ENCODE results near the gene DUS1L. TPM values are rescaled to one million over a fixed set of nuclear protein-coding genes. Genes with fewer than 3 reads are reported as not detected.

The DUS1L gene
- polyA plus RNA-seq, 1 donor: 90.4 TPM

DNA sequence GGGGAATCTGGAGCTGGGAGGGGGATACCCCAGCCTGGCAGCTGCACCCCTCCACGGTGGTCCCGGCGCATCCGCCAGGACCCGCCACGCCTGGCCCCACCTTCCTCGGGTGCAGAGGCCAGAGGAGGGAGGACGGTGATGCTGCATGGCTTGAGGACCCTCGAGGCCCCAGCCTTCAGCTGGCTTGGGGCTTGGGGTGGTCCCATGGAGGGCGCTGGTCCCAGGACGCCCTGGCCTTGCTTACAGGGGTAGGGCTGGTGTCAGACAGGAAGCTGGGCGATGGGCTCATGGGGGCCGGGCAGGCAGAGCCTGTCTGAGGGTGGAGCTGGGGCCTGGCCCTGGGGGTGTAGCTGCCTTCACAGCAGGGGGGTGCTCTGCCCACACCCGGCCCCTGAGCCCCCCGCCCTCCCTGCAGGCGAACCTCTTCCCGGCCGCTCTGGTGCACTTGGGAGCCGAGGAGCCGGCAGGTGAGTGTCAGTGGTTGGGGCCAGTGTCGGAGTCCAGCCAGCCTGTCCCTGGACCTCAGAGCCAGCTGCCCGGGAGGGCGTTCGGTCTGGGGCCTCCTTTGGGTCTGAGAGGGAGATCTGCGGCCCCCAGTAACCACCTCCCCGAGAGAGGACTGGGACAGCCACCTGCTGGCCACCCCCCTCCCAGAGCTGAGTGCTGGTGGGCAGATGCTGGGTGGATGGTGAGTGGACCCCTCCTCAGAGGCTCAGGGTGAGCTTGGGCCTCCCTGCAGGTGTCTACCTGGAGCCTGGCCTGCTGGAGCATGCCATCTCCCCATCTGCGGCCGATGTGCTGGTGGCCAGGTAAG is 49.3 kb downstream of the DUS1L start:
- Histone ChIP-seq H3K4me3 (ENCODE audit: low read length) (no peak overlapping the region), H3K36me3 (ENCODE audit: control insufficient read depth, insufficient read depth, low read length) (peaks cover 29% of the 10 kb centered on the region), H3K27me3 (ENCODE audit: control insufficient read depth, insufficient read depth, low read length) (no peaks in the 10 kb centered on the region), H3K27ac (ENCODE audit: low read length) (no peak overlapping the region), H3K9me3 (ENCODE audit: control insufficient read depth, low read depth, low read length) (no peaks in the 10 kb centered on the region), H3K4me1 (ENCODE audit: control insufficient read depth, insufficient read depth, low read length) (peaks cover 5% of the 10 kb centered on the region)
- WGBS (ENCODE audit: insufficient coverage, low lambda C conversion rate): no CpG with 5 or more reads among the region's 28 CpGs
- no peak for DNase-seq

DNA sequence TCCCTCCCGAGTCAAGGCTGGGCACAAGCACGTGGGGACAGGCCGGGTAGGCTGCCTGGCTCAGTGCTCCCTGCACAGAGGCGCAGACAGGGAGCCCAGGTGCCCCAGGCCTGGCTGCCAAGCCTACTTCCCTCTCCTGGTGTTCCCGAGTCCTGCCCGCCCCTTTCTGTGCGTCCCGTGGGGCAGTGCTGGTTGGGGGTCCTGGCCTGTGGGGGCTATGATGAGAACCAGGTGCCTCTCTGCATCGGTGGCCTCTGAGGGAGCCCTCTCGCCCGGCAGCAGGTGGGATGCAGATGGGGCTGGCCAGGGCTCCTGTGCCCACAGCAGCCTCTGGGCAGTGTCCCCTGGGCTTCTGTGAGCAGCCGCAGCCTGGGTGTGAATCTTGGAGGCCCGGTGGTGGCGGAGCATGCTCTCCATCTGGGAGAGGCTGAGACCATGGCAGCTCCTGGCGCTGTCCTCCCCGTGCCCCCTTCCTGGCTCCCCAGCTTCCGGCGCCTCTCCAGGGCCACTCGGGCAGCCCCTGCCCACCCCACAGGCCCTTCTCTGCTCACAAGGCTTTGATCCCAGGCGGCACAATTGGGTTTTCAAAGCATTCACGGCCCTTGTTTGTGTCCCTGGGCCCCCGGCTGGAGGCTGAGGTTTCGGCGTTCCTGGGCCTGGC is 50.2 kb downstream of the DUS1L start:
- Histone ChIP-seq H3K27ac (ENCODE audit: low read length) (no peak overlapping the region), H3K4me1 (ENCODE audit: control insufficient read depth, insufficient read depth, low read length) (no peaks in the 10 kb centered on the region), H3K27me3 (ENCODE audit: control insufficient read depth, insufficient read depth, low read length) (no peaks in the 10 kb centered on the region), H3K4me3 (ENCODE audit: low read length) (no peak overlapping the region), H3K36me3 (ENCODE audit: control insufficient read depth, insufficient read depth, low read length) (peaks cover 33% of the 10 kb centered on the region), H3K9me3 (ENCODE audit: control insufficient read depth, low read depth, low read length) (no peaks in the 10 kb centered on the region)
- DNase-seq: no peak
- no CpG with 5 or more reads among the region's 24 CpGs for WGBS (ENCODE audit: insufficient coverage, low lambda C conversion rate)

DNA sequence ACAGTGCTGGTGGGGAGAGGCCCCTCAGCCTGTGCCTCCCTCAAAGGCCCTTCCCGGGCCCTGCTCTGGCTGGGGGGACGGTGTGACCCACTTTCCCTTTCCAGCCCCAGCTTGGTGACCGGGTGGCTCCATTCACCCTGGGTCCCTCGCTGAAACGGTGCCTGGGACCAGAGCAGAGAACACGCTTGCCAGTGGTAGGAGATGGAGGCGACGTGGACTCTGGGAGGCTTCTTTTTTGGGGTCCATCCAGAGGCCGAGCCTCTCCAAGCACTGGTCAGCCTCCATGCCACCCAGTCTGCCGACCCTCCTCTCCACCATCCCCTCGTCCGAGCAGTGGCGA is 50.7 kb downstream of the DUS1L start:
- 100% methylated on average over 2 of the region's 13 CpGs for WGBS (ENCODE audit: insufficient coverage, low lambda C conversion rate)
- Histone ChIP-seq H3K36me3 (ENCODE audit: control insufficient read depth, insufficient read depth, low read length) (peaks cover 33% of the 10 kb centered on the region), H3K4me3 (ENCODE audit: low read length) (no peak overlapping the region), H3K9me3 (ENCODE audit: control insufficient read depth, low read depth, low read length) (no peaks in the 10 kb centered on the region), H3K27ac (ENCODE audit: low read length) (no peak overlapping the region), H3K4me1 (ENCODE audit: control insufficient read depth, insufficient read depth, low read length) (no peaks in the 10 kb centered on the region), H3K27me3 (ENCODE audit: control insufficient read depth, insufficient read depth, low read length) (no peaks in the 10 kb centered on the region)
- no peak for DNase-seq

DNA sequence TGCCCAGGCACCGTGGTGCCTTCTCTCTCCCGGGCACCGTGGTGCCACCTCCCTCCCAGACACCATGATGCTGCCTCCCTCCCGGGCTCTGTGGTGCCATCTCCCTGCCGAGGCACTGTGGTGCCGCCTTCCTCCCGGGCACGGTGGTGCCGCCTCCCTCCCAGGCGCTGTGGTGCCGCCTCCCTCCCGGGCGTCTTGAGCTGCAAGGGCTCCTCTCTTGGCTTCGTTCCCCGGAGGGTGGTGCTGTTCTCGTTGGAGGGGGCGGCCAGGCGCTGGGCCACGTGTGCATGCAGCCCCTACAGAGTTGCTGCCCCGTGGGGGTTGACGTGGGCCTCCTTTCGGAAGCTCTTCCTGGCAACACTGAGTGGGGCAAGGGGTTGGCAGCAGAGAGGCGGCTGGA is 51.2 kb downstream of the DUS1L start:
- DNase-seq: no peak
- no peaks in the 10 kb centered on the region for H3K9me3 ChIP-seq (ENCODE audit: control insufficient read depth, low read depth, low read length)
- H3K27ac ChIP-seq (ENCODE audit: low read length): no peak overlapping the region
- peaks cover 34% of the 10 kb centered on the region for H3K36me3 ChIP-seq (ENCODE audit: control insufficient read depth, insufficient read depth, low read length)
- WGBS (ENCODE audit: insufficient coverage, low lambda C conversion rate): no CpG with 5 or more reads among the region's 23 CpGs
- no peaks in the 10 kb centered on the region for H3K4me1 ChIP-seq (ENCODE audit: control insufficient read depth, insufficient read depth, low read length)
- H3K4me3 ChIP-seq (ENCODE audit: low read length): no peak overlapping the region
- no peaks in the 10 kb centered on the region for H3K27me3 ChIP-seq (ENCODE audit: control insufficient read depth, insufficient read depth, low read length)

DNA sequence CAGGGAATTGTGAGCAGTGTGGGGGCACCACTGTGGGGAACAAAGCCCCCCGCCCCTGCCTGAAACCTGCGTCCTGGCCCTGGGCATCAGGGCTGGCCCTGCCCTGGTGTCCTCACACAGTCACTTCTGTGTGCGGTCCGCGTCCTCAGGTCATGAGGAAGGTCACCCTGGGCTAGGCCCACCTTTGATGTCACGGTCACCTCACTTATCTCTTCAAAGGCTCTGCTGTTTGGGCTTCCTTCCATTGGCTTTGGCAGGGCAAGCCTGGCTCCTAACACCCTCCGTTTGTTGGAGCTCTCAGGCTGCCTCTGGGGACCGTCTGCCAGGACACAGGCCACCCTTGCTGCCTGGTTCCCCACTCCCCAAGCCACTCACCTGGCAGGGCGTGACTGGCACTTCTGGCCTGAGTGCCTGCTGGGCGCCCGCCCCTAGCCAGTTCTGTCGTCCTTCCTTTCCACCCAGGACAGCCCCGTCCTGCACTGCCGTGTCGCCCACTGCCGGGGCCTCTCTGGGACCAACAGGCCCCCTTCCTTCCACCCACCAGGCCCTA is 51.8 kb downstream of the DUS1L start:
- H3K36me3 ChIP-seq (ENCODE audit: control insufficient read depth, insufficient read depth, low read length): peaks cover 34% of the 10 kb centered on the region
- no peaks in the 10 kb centered on the region for H3K27me3 ChIP-seq (ENCODE audit: control insufficient read depth, insufficient read depth, low read length)
- no CpG with 5 or more reads among the region's 16 CpGs for WGBS (ENCODE audit: insufficient coverage, low lambda C conversion rate)
- H3K4me1 ChIP-seq (ENCODE audit: control insufficient read depth, insufficient read depth, low read length): no peaks in the 10 kb centered on the region
- no peak for DNase-seq
- no peak overlapping the region for H3K27ac ChIP-seq (ENCODE audit: low read length)
- no peak overlapping the region for H3K4me3 ChIP-seq (ENCODE audit: low read length)
- no peaks in the 10 kb centered on the region for H3K9me3 ChIP-seq (ENCODE audit: control insufficient read depth, low read depth, low read length)

- no peaks in the 10 kb centered on the region for H3K4me1 ChIP-seq (ENCODE audit: control insufficient read depth, insufficient read depth, low read length)
- H3K27ac ChIP-seq (ENCODE audit: low read length): no peak overlapping the region
- no peaks in the 10 kb centered on the region for H3K27me3 ChIP-seq (ENCODE audit: control insufficient read depth, insufficient read depth, low read length)
- H3K4me3 ChIP-seq (ENCODE audit: low read length): no peak overlapping the region
- H3K9me3 ChIP-seq (ENCODE audit: control insufficient read depth, low read depth, low read length): no peaks in the 10 kb centered on the region
- peaks cover 30% of the 10 kb centered on the region for H3K36me3 ChIP-seq (ENCODE audit: control insufficient read depth, insufficient read depth, low read length)
- DNase-seq: no peak
- WGBS (ENCODE audit: insufficient coverage, low lambda C conversion rate): no CpG with 5 or more reads among the region's 22 CpGs
Measured at GRCh38 chr17:82013341-82013740, 52.3 kb downstream of the DUS1L start.

GRCh38 chr17:82012640-82013295 is 52.8 kb downstream of the DUS1L start:
- no peak overlapping the region for H3K27ac ChIP-seq (ENCODE audit: low read length)
- peaks cover 24% of the 10 kb centered on the region for H3K36me3 ChIP-seq (ENCODE audit: control insufficient read depth, insufficient read depth, low read length)

DNA sequence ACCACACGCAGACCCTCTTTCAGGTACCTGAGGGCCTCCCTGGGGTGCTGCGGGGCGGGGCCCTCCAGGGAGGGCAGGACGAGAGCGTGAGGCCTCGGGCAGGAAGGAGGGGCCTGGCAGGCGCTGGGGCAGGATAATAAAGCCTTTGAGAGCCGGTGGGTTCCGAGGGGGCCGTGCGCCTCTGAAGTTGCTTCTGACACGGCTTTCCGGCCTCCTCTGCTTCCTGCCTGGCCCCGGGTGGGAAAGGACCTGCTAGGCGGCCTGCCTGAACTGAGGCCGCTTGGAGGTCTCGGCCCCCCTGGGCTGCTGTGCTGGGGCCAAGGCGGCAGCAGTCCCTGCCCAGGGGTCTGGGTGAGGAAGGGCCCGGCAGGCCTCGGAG is 53.4 kb downstream of the DUS1L start:
- no peak overlapping the region for H3K4me3 ChIP-seq (ENCODE audit: low read length)
- no peaks in the 10 kb centered on the region for H3K4me1 ChIP-seq (ENCODE audit: control insufficient read depth, insufficient read depth, low read length)
- H3K27me3 ChIP-seq (ENCODE audit: control insufficient read depth, insufficient read depth, low read length): no peaks in the 10 kb centered on the region
- H3K27ac ChIP-seq (ENCODE audit: low read length): no peak overlapping the region
- DNase-seq: no peak
- no peaks in the 10 kb centered on the region for H3K9me3 ChIP-seq (ENCODE audit: control insufficient read depth, low read depth, low read length)
- H3K36me3 ChIP-seq (ENCODE audit: control insufficient read depth, insufficient read depth, low read length): peaks cover 23% of the 10 kb centered on the region
- WGBS (ENCODE audit: insufficient coverage, low lambda C conversion rate): no CpG with 5 or more reads among the region's 20 CpGs

More at GRCh38 chr17:82012640-82013295, 52.8 kb downstream of the DUS1L start:
- Histone ChIP-seq H3K9me3 (ENCODE audit: control insufficient read depth, low read depth, low read length) (no peaks in the 10 kb centered on the region), H3K4me3 (ENCODE audit: low read length) (no peak overlapping the region), H3K27me3 (ENCODE audit: control insufficient read depth, insufficient read depth, low read length) (no peaks in the 10 kb centered on the region), H3K4me1 (ENCODE audit: control insufficient read depth, insufficient read depth, low read length) (no peaks in the 10 kb centered on the region)
- no peak for DNase-seq
- WGBS (ENCODE audit: insufficient coverage, low lambda C conversion rate): no CpG with 5 or more reads among the region's 19 CpGs

GRCh38 chr17:82011617-82012187 is 53.9 kb downstream of the DUS1L start:
- no peaks in the 10 kb centered on the region for H3K27me3 ChIP-seq (ENCODE audit: control insufficient read depth, insufficient read depth, low read length)
- H3K36me3 ChIP-seq (ENCODE audit: control insufficient read depth, insufficient read depth, low read length): peaks cover 23% of the 10 kb centered on the region
- no peak for DNase-seq
- H3K27ac ChIP-seq (ENCODE audit: low read length): no peak overlapping the region
- H3K4me3 ChIP-seq (ENCODE audit: low read length): no peak overlapping the region
- no CpG with 5 or more reads among the region's 19 CpGs for WGBS (ENCODE audit: insufficient coverage, low lambda C conversion rate)
- no peaks in the 10 kb centered on the region for H3K4me1 ChIP-seq (ENCODE audit: control insufficient read depth, insufficient read depth, low read length)
- no peaks in the 10 kb centered on the region for H3K9me3 ChIP-seq (ENCODE audit: control insufficient read depth, low read depth, low read length)

Measured in large intestine (tissue), 3 donors.